GM18526 (cell line): ENCODE data around the gene ACOX1.

Experiments
- POLR2A ChIP-seq: IDR thresholded peaks from 3 replicates; pipeline ENCODE4 v1.6.1; 2011; ENCODE audit not compliant: insufficient read length; ENCODE audit errors: extremely low read depth

ACOX1 gene

GRCh38 chr17:76014100-76014924 lies 35.3 kb upstream of the ACOX1 start:
- no peak for TF ChIP-seq POLR2A

GRCh38 chr17:76013377-76013932 lies 34.5 kb upstream of the ACOX1 start:
- TF ChIP-seq POLR2A = no peak

GRCh38 chr17:76011951-76012350 lies 33.0 kb upstream of the ACOX1 start:
- no peak for TF ChIP-seq POLR2A

GRCh38 chr17:76009969-76010661 lies 31.1 kb upstream of the ACOX1 start:
- no peak for TF ChIP-seq POLR2A

- TF ChIP-seq POLR2A = no peak
Measured at GRCh38 chr17:76009447-76009846, 30.5 kb upstream of the ACOX1 start.

GRCh38 chr17:76008630-76009425 lies 29.9 kb upstream of the ACOX1 start:
- TF ChIP-seq POLR2A = no peak

GRCh38 chr17:76008208-76008607 lies 29.2 kb upstream of the ACOX1 start:
- no peak for TF ChIP-seq POLR2A

GRCh38 chr17:76007850-76008165 lies 28.8 kb upstream of the ACOX1 start:
- no peak for TF ChIP-seq POLR2A

- no peak for TF ChIP-seq POLR2A
Measured at GRCh38 chr17:76007131-76007849, 28.3 kb upstream of the ACOX1 start.

- TF ChIP-seq POLR2A = no peak
Measured at GRCh38 chr17:76005263-76006149, 26.5 kb upstream of the ACOX1 start.

GRCh38 chr17:76004750-76005262 lies 25.8 kb upstream of the ACOX1 start:
- TF ChIP-seq POLR2A = no peak

GRCh38 chr17:76003915-76004314 lies 24.9 kb upstream of the ACOX1 start:
- TF ChIP-seq POLR2A = no peak

GRCh38 chr17:76002100-76002499 lies 23.1 kb upstream of the ACOX1 start:
- no peak for TF ChIP-seq POLR2A
